Breast epithelium (tissue), 4 donors: ENCODE data around the gene AHCYL2. TPM values are rescaled to one million over a fixed set of nuclear protein-coding genes. Genes with fewer than 3 reads are reported as not detected.

Experiments
- DNase-seq, 2 donors: peaks; one replicate each; pipeline ENCODE4 v3.0.0-alpha.2; 2019; ENCODE audit warnings: low spot score in 2 of 2
- H3K27ac ChIP-seq, 2 donors: fragments of 200-600 bp; sonication (generic) in 1 of 2; one replicate each; pipeline ENCODE4 v1.5.1; 2016 to 2019; ENCODE audit warnings: mild to moderate bottlenecking in 1 of 2
- H3K27me3 ChIP-seq, 2 donors: fragments of 200-600 bp; sonication (generic) in 1 of 2; one replicate each; pipeline versions ENCODE4 v1.5.1 to v1.6.0; 2017 to 2019; ENCODE audit warnings: control low read depth in 1 of 2, mild to moderate bottlenecking in 1 of 2
- H3K36me3 ChIP-seq: fragments of 200-600 bp; one replicate; pipeline ENCODE4 v1.5.1; 2019
- H3K4me1 ChIP-seq, 2 donors: fragments of 200-600 bp; sonication (generic); one replicate each; pipeline ENCODE4 v1.5.1; 2016 to 2019; ENCODE audit warnings: control low read depth in 1 of 2
- H3K4me3 ChIP-seq, 3 donors: fragments of 200-600 bp; sonication (generic); 1 replicate in 2 of 3; 2 replicates in 1 of 3; pipeline ENCODE4 v1.5.1; 2016 to 2019; ENCODE audit warnings: mild to moderate bottlenecking in 3 of 3, moderate library complexity in 2 of 3
- H3K9me3 ChIP-seq, 2 donors: fragments of 200-600 bp; sonication (generic) in 1 of 2; one replicate each; pipeline ENCODE4 v1.5.1; 2016 to 2019; ENCODE audit warnings: control low read depth in 1 of 2
- CTCF ChIP-seq, 3 donors: fragments of 450-650 bp; IDR thresholded peaks; one replicate each; pipeline ENCODE4 v1.5.1; 2016 to 2017; ENCODE audit warnings: antibody characterized with exemption in 3 of 3, mild to moderate bottlenecking in 3 of 3, moderate library complexity in 3 of 3
- POLR2A ChIP-seq: fragments of 450-650 bp; IDR thresholded peaks from one replicate; pipeline ENCODE4 v1.6.1; 2016; ENCODE audit warnings: antibody characterized with exemption, mild to moderate bottlenecking, moderate library complexity
- POLR2AphosphoS5 ChIP-seq, 3 donors: sonication (generic); formaldehyde crosslinking; IDR thresholded peaks; one replicate each; pipeline ENCODE4 v1.6.1; 2017; ENCODE audit warnings: antibody characterized with exemption in 3 of 3
- intact Hi-C: fragments of 100-400 bp; cut with DNase I; formaldehyde crosslinking; loops from one replicate; pipeline ENCODE4 v1.15.1; 2023; ENCODE audit warnings: low total_unique reads
- total RNA-seq, 3 donors: library from RNA; depleted of rRNA; stranded (reverse); fragments of >200 nt; gene quantifications; one replicate each; pipeline ENCODE4 v1.1.0, GENCODE V29; 2016

Gene AHCYL2
- total RNA-seq, 3 donors from 2014 or later = 19.0 to 24.7 (median 21.8) TPM

GRCh38 chr7:129209067-129209926, 15.5 kb upstream of the AHCYL2 start:
- no peak for TF ChIP-seq CTCF (IDR thresholded peaks at IDR 0.05)
- TF ChIP-seq POLR2A = no peak
- no peak for TF ChIP-seq POLR2AphosphoS5 (IDR thresholded peaks at IDR 0.05)
- no peaks in the 10 kb centered on the region for H3K36me3 ChIP-seq
- no peaks in the 10 kb centered on the region for H3K27me3 ChIP-seq
- H3K9me3 ChIP-seq = no peaks in the 10 kb centered on the region
- no peaks in the 10 kb centered on the region for H3K4me1 ChIP-seq
- H3K4me3 ChIP-seq = no peak overlapping the region
- H3K27ac ChIP-seq = no peak overlapping the region
- intact Hi-C loops = no loop called here
- no peak for DNase-seq

GRCh38 chr7:129210256-129210988, 14.4 kb upstream of the AHCYL2 start:
- DNase-seq = peak; percentile 53 to 80
- H3K36me3 ChIP-seq = no peaks in the 10 kb centered on the region

GRCh38 chr7:129210989-129211312, 13.9 kb upstream of the AHCYL2 start:
- Histone ChIP-seq H3K4me1 (no peaks in the 10 kb centered on the region), H3K4me3 (no peak overlapping the region), H3K36me3 (no peaks in the 10 kb centered on the region), H3K9me3 (no peaks in the 10 kb centered on the region), H3K27ac (no peak overlapping the region), H3K27me3 (no peaks in the 10 kb centered on the region)
- intact Hi-C loops = no loop called here
- TF ChIP-seq CTCF (IDR thresholded peaks at IDR 0.05) (no peak), POLR2A (no peak), POLR2AphosphoS5 (IDR thresholded peaks at IDR 0.05) (no peak)
- no peak for DNase-seq

More at GRCh38 chr7:129210256-129210988, 14.4 kb upstream of the AHCYL2 start:
- H3K4me3 ChIP-seq = no peak overlapping the region
- no peak overlapping the region for H3K27ac ChIP-seq
- no peaks in the 10 kb centered on the region for H3K27me3 ChIP-seq
- intact Hi-C loops = no loop called here
- TF ChIP-seq CTCF (IDR thresholded peaks at IDR 0.05) (peak; percentile 38 to 82 (median 77)), POLR2A (no peak)
- H3K4me1 ChIP-seq = no peaks in the 10 kb centered on the region
- H3K9me3 ChIP-seq = no peaks in the 10 kb centered on the region

- Histone ChIP-seq H3K9me3 (no peaks in the 10 kb centered on the region), H3K27me3 (no peaks in the 10 kb centered on the region), H3K4me1 (no peaks in the 10 kb centered on the region), H3K36me3 (no peaks in the 10 kb centered on the region), H3K27ac (no peak overlapping the region), H3K4me3 (no peak overlapping the region)
- TF ChIP-seq CTCF (IDR thresholded peaks at IDR 0.05) (no peak), POLR2AphosphoS5 (IDR thresholded peaks at IDR 0.05) (no peak), POLR2A (no peak)
- intact Hi-C loops = no loop called here
- DNase-seq = no peak
These were observed 12.7 kb upstream of the AHCYL2 start for GRCh38 chr7:129212126-129212525.

GRCh38 chr7:129212596-129212995, 12.2 kb upstream of the AHCYL2 start:
- no peak overlapping the region for H3K27ac ChIP-seq
- H3K9me3 ChIP-seq = no peaks in the 10 kb centered on the region
- TF ChIP-seq CTCF (IDR thresholded peaks at IDR 0.05) (no peak), POLR2AphosphoS5 (IDR thresholded peaks at IDR 0.05) (no peak), POLR2A (no peak)
- no peaks in the 10 kb centered on the region for H3K27me3 ChIP-seq
- no peak overlapping the region for H3K4me3 ChIP-seq
- intact Hi-C loops = no loop called here
- no peaks in the 10 kb centered on the region for H3K36me3 ChIP-seq
- no peak for DNase-seq
- no peaks in the 10 kb centered on the region for H3K4me1 ChIP-seq
